Mesothelial cell of epicardium (in vitro differentiated cells): ENCODE measurements around the gene PI16. TPM values are rescaled to one million over a fixed set of nuclear protein-coding genes. Genes with fewer than 3 reads are reported as not detected.

ENCODE experiments used
- DNase-seq, 2 experiments: peaks; one replicate each; pipeline ENCODE4 v3.0.0; 2021; ENCODE audit warnings: low spot score in 2 of 2; ENCODE audit not compliant: unreplicated experiment in 2 of 2
- H3K27ac Mint-ChIP-seq: 2 replicates; pipeline ENCODE4 v1.8.0; 2021; ENCODE audit warnings: mixed read lengths
- H3K27me3 Mint-ChIP-seq: 2 replicates; pipeline ENCODE4 v1.8.0; 2021; ENCODE audit warnings: low read depth, mixed read lengths
- H3K36me3 Mint-ChIP-seq: 2 replicates; pipeline ENCODE4 v1.8.0; 2021; ENCODE audit warnings: mixed read lengths
- H3K4me1 Mint-ChIP-seq: 2 replicates; pipeline ENCODE4 v1.8.0; 2021; ENCODE audit warnings: mixed read lengths
- H3K4me3 Mint-ChIP-seq: 2 replicates; pipeline ENCODE4 v1.8.0; 2021; ENCODE audit warnings: mild to moderate bottlenecking, moderate library complexity, mixed read lengths
- H3K9me3 Mint-ChIP-seq: 2 replicates; pipeline ENCODE4 v1.8.0; 2021; ENCODE audit warnings: mixed read lengths
- CTCF ChIP-seq: fragments of 200-600 bp; sonication (generic); IDR thresholded peaks from one replicate; pipeline ENCODE4 v1.5.0; 2021; ENCODE audit warnings: antibody characterized with exemption; ENCODE audit not compliant: unreplicated experiment
- total RNA-seq: library from RNA; stranded (reverse); gene quantifications from 3 replicates; pipeline ENCODE4 v1.2.1, GENCODE V29; 2021

PI16 gene
- total RNA-seq, 1 donor from 2014 or later, result not detected

DNA sequence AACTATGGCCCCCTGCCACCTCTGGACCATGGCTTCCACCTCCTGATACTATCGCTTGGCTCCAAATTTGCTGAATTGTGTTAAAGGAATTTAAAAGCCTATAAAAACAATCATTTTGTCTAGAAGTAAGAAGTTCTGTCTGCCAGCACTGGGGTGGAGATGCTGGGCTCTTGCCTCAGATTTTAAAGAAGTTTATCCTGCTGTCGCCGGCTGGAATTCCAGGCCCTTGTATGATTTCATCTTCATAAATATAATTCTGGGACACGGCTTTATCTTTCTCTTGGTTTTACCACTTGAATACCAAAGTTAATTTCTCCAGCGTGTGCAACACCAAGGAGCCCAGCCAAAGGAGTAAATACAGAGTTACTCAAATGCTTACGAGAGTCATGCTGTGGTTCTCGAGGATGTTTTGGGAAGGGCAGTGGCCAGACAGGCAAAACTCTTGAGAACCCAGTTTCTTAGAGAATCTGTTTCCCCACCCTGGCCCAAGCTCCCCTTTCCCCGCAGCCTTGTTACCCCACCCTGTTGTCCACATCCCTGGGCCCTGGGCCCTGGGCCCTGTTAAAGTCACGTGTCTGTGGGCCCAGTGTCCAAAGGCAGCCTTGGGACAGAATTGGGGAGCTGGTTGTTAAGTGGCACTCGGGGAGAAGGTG is 36.9 kb upstream of the PI16 start:
- Mint-ChIP-seq H3K4me1 (peaks cover 4% of the 10 kb centered on the region), H3K4me3 (no peak overlapping the region), H3K27ac (no peak overlapping the region), H3K36me3 (peaks cover 13% of the 10 kb centered on the region), H3K27me3 (no peaks in the 10 kb centered on the region), H3K9me3 (no peaks in the 10 kb centered on the region)
- TF ChIP-seq CTCF, result no peak
- no peak for DNase-seq

DNA sequence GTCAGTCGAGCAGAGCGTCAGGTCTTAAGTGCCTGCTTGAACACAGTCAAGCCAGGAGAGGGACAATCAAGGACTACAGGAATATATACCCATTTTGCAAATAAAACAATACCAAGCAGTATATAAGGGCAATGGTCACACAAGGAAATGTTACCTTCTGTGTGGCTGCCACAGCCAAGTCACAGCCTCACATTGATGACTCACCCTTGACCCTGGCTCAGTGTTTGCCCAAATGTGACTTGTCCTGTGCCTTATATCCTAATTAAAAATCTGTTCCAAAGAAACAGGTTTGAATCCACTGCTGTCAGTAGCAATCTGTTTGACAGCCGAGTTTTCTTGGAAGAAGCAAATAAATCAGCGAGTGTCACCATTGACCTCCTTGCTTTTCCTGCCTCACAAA is 34.5 kb upstream of the PI16 start:
- Mint-ChIP-seq H3K4me3 (no peak overlapping the region), H3K4me1 (peaks cover 4% of the 10 kb centered on the region), H3K36me3 (peaks cover 8% of the 10 kb centered on the region), H3K9me3 (no peaks in the 10 kb centered on the region), H3K27me3 (no peaks in the 10 kb centered on the region), H3K27ac (no peak overlapping the region)
- DNase-seq, result no peak
- TF ChIP-seq CTCF, result no peak

GRCh38 chr6:36920546-36920945 is 34.0 kb upstream of the PI16 start:
- no peak for DNase-seq
- TF ChIP-seq CTCF, result no peak
- no peaks in the 10 kb centered on the region for H3K9me3 Mint-ChIP-seq
- no peak overlapping the region for H3K27ac Mint-ChIP-seq
- no peaks in the 10 kb centered on the region for H3K27me3 Mint-ChIP-seq
- H3K36me3 Mint-ChIP-seq, result peaks cover 8% of the 10 kb centered on the region
- no peak overlapping the region for H3K4me3 Mint-ChIP-seq
- peaks cover 4% of the 10 kb centered on the region for H3K4me1 Mint-ChIP-seq

DNA sequence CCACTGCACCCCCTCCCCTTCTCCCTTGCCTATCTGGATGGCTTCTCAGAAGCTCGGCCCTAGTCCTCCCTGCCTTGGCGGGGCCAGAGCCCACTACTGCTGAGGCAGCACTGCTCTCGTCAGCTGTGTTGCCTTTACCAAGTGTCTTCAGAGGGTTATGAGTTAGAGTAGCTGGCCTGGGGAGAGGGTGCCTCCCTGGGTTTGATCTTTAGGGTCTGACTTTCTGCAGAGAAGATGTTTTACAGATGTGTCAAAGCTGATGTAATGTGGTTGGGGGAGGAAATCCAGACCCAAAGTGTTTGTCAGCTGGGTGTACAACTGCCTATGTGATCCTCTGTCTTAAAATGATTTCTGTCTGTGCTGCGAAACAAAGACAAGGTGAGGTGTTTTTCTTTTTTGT is 30.4 kb upstream of the PI16 start:
- Mint-ChIP-seq H3K27ac (no peak overlapping the region), H3K9me3 (no peaks in the 10 kb centered on the region), H3K4me1 (peaks cover 8% of the 10 kb centered on the region), H3K36me3 (peaks cover 7% of the 10 kb centered on the region), H3K27me3 (no peaks in the 10 kb centered on the region), H3K4me3 (no peak overlapping the region)
- DNase-seq, result no peak
- no peak for TF ChIP-seq CTCF

DNA sequence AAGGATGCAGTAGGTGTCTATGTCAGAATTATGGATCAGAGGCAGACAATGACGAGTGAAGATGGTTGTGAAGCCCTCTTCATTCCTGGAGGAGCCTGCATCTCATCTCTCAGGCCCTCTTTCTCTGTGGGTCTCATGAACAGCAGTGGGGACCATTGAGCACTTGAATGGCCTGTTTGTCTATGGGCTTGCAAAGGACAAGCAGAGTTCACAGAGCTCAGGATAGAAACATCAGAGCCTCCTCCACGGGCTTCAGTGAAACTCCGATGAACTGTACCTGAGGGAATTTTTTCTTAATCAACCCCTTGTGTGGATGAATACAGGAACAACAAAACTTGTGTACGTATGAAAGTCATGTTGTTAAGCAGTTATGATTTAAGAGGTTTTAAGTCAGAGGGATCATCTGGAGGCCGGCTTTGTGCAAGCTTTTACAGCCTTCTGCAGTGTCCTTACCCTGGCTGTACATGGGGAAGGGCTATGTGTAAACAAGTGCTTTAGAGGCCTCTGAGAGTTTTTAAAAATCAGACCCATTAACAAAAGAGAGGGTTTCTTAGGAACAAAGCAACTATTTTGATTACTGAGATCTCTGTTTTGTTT is 29.7 kb upstream of the PI16 start:
- Mint-ChIP-seq H3K4me3 (no peak overlapping the region), H3K36me3 (peaks cover 7% of the 10 kb centered on the region), H3K4me1 (peaks cover 12% of the 10 kb centered on the region), H3K27me3 (no peaks in the 10 kb centered on the region), H3K9me3 (no peaks in the 10 kb centered on the region), H3K27ac (no peak overlapping the region)
- DNase-seq, result no peak
- TF ChIP-seq CTCF, result no peak
